GM18909 (cell line): ENCODE measurements around the gene NTRK3.

Experiments
- ATAC-seq: cut with Tn5 transposase; IDR thresholded peaks from one replicate; pipeline ENCODE4 v1.9.1; 2021; ENCODE audit warnings: mild to moderate bottlenecking; ENCODE audit not compliant: unreplicated experiment, poor library complexity

NTRK3 gene

GRCh38 chr15:88014454-88015160 is 241.9 kb downstream of the NTRK3 start:
- ATAC-seq = no peak

- no peak for ATAC-seq
Observed at GRCh38 chr15:88013111-88013510, 243.4 kb downstream of the NTRK3 start.

- no peak for ATAC-seq
Observed at GRCh38 chr15:88012688-88013087, 243.9 kb downstream of the NTRK3 start.

- no peak for ATAC-seq
Observed at GRCh38 chr15:88012233-88012632, 244.3 kb downstream of the NTRK3 start.

GRCh38 chr15:88011533-88011932 is 245.0 kb downstream of the NTRK3 start:
- no peak for ATAC-seq

GRCh38 chr15:88006146-88006545 is 250.4 kb downstream of the NTRK3 start:
- no peak for ATAC-seq

- no peak for ATAC-seq
Observed at GRCh38 chr15:88004399-88004798, 252.1 kb downstream of the NTRK3 start.

- no peak for ATAC-seq
Observed at GRCh38 chr15:88003541-88004327, 252.8 kb downstream of the NTRK3 start.

GRCh38 chr15:88002706-88003105 is 253.8 kb downstream of the NTRK3 start:
- no peak for ATAC-seq

- ATAC-seq = no peak
Observed at GRCh38 chr15:87998630-87999029, 257.9 kb downstream of the NTRK3 start.

GRCh38 chr15:87986776-87987175 is 269.8 kb downstream of the NTRK3 start:
- no peak for ATAC-seq

GRCh38 chr15:87985451-87985850 is 271.1 kb downstream of the NTRK3 start:
- no peak for ATAC-seq

- no peak for ATAC-seq
Observed at GRCh38 chr15:87981969-87982368, 274.6 kb downstream of the NTRK3 start.

GRCh38 chr15:87977907-87978306 is 278.6 kb downstream of the NTRK3 start:
- no peak for ATAC-seq

GRCh38 chr15:87976552-87976951 is 280.0 kb downstream of the NTRK3 start:
- no peak for ATAC-seq

- no peak for ATAC-seq
Observed at GRCh38 chr15:87973501-87974215, 282.9 kb downstream of the NTRK3 start.

- ATAC-seq = no peak
Observed at GRCh38 chr15:87971076-87971475, 285.5 kb downstream of the NTRK3 start.

- no peak for ATAC-seq
Observed at GRCh38 chr15:87967951-87968350, 288.6 kb downstream of the NTRK3 start.

- no peak for ATAC-seq
Observed at GRCh38 chr15:87965304-87965703, 291.2 kb downstream of the NTRK3 start.

GRCh38 chr15:87962428-87962827 is 294.1 kb downstream of the NTRK3 start:
- ATAC-seq = no peak

- no peak for ATAC-seq
Observed at GRCh38 chr15:87961851-87962420, 294.6 kb downstream of the NTRK3 start.
